Breast epithelium (tissue), 3 donors: ENCODE data around the gene SLC18A2.

Experiments
- POLR2A ChIP-seq: fragments of 450-650 bp; IDR thresholded peaks from one replicate; pipeline ENCODE4 v1.6.1; 2016; ENCODE audit warnings: antibody characterized with exemption, mild to moderate bottlenecking, moderate library complexity
- TF ChIP-seq, protein P1 (sequence below), 3 donors: fragments of 450-650 bp; IDR thresholded peaks; one replicate each; pipeline ENCODE4 v1.5.1; 2016 to 2017; ENCODE audit warnings: antibody characterized with exemption in 3 of 3, mild to moderate bottlenecking in 3 of 3, moderate library complexity in 3 of 3

DNA sequence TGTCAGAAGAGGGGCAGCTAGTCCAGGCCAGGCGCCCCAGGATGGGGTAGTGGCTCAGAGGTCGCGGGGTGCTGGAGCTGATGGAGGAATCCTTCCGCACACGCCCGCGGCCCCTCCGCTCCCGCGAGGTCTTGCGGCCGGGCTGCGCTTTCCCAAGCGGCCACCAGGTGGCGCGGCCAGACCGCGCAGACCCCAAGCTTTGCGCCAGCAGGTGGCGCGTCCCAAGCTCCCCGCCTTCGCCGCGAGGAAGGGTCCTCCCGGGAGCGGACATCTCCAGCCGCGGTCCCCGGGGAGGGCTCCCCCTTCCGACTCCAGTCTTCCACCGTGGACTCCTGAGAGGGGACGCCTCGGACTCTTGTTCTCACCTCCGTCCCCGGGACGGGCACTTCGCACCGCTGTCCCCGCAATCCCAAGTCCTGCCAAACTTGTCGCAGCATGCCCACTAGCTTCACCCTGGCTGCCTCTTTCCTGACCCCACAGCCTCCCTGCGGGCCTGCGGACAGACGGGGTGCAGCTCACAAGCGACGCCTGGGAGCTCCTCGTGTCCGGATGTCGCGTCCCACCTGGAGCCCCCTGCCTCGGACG, 24.2 kb upstream of the SLC18A2 start:
- TF ChIP-seq POLR2A, result no peak
- TF ChIP-seq, protein P1, sequence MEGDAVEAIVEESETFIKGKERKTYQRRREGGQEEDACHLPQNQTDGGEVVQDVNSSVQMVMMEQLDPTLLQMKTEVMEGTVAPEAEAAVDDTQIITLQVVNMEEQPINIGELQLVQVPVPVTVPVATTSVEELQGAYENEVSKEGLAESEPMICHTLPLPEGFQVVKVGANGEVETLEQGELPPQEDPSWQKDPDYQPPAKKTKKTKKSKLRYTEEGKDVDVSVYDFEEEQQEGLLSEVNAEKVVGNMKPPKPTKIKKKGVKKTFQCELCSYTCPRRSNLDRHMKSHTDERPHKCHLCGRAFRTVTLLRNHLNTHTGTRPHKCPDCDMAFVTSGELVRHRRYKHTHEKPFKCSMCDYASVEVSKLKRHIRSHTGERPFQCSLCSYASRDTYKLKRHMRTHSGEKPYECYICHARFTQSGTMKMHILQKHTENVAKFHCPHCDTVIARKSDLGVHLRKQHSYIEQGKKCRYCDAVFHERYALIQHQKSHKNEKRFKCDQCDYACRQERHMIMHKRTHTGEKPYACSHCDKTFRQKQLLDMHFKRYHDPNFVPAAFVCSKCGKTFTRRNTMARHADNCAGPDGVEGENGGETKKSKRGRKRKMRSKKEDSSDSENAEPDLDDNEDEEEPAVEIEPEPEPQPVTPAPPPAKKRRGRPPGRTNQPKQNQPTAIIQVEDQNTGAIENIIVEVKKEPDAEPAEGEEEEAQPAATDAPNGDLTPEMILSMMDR (IDR thresholded peaks at IDR 0.05), result peak; percentile 97 to 99 (median 99)
